ENCODE measurements around the gene PPHLN1. TPM values are rescaled to one million over a fixed set of nuclear protein-coding genes. Genes with fewer than 3 reads are reported as not detected.

Gene PPHLN1
- 70.4 and 84.1 TPM in 2 replicates for total RNA-seq (ENCODE audit: low replicate concordance)

DNA sequence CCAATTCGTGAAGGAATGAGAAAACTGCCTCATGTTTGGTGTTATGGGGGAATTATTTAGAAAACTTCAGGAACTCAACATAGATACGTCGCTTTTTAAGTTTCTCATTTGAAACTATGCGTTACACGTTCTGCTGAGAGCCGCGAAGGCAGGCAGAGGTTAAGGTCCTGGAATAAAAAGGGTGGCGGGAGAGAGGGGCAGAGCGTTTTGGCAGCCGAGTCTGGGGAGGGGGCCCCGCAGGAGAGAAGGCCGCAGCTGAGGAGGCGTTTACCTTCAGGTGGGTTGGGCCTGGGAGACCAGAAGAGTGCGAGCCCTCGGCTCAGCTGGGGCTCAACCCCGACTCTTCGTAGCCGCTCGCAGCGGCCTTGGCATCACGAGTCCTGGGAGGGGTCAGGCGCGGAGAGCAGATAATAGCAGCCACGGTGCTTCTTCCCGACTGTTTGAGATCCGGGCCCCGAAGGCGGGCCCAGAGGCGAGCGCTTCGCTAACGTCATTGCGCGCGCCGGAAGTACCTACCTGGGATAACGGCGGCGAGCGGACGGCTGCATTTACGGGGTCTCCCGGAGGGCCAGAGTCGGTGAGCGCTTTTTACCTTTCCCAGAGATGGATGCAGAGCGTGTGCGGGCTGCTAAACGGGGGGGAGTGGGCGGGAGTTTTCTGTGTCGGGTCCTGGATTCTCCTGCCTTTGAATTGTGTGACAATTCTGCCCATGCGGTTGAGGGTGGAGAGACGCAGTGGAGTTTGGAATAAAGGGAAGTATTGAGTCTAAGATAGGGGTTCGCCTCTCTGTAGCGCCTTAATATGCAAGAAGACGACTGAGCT, at the start of gene PPHLN1, which contains the start of gene ZCRB1:
Gene PPHLN1 (plus strand): TSS at position 515 of the 822 bp plus-strand sequence. CDS start 9,736 bp downstream, outside the sequence.
Gene ZCRB1 (minus strand): TSS at position 442 of the 822 bp plus-strand sequence. CDS start 1,992 bp downstream, outside the sequence.

Other genes with a start within 250 kb of the PPHLN1 start
- gene GXYLT1, start 181.3 kb upstream of the PPHLN1 start, total RNA-seq (ENCODE audit: low replicate concordance): 4.2 and 8.3 TPM in 2 replicates
- gene YAF2, start 87.9 kb upstream of the PPHLN1 start, total RNA-seq (ENCODE audit: low replicate concordance): 5.7 and 10.6 TPM in 2 replicates
- 11.6 and 22.2 TPM in 2 replicates for gene ZCRB1, start 73 bp upstream of the PPHLN1 start, total RNA-seq (ENCODE audit: low replicate concordance)

Measured in smooth muscle cell of the coronary artery (primary cell).